ENCODE measurements around the gene DPCD.

GRCh38 chr10:101595591-101596433 is 7.7 kb downstream of the DPCD start:
- no peak for TF ChIP-seq MYC (IDR thresholded peaks at IDR 0.05; ENCODE audit: insufficient read depth, insufficient read length, insufficient replicate concordance, low read length, severe bottlenecking)
- no peak for TF ChIP-seq SIN3A (IDR thresholded peaks at IDR 0.05; ENCODE audit: low read depth, low read length)
- no peak for TF ChIP-seq BMI1 (IDR thresholded peaks at IDR 0.05; ENCODE audit: borderline replicate concordance)
- no peak for TF ChIP-seq ZNF217 (IDR thresholded peaks at IDR 0.05)
- no peak for TF ChIP-seq TBL1XR1 (IDR thresholded peaks at IDR 0.05; ENCODE audit: low read depth, low read length)
- no peak for TF ChIP-seq CBFB (IDR thresholded peaks at IDR 0.05; ENCODE audit: low read depth)
- no peak for TF ChIP-seq EZH2 (IDR thresholded peaks at IDR 0.05; ENCODE audit: borderline replicate concordance, control insufficient read depth, low read depth, low read length)

Data from GM12878 (cell line).